SU-DHL-6 (cell line): ENCODE data around the gene ZNF512B.
"Not testable (repeated sequence)": the region's sequence is repeated elsewhere in the genome, so short reads cannot be mapped to it uniquely, and the experiment has no call there.

ENCODE experiments used
- H2AFZ ChIP-seq: fragments of 200-600 bp; sonication (generic); 2 replicates; pipeline ENCODE4 v1.6.1; 2014; ENCODE audit warnings: low read depth, mild to moderate bottlenecking, moderate library complexity, mixed read lengths, antibody characterized with exemption, low read length; ENCODE audit not compliant: severe bottlenecking
- H3F3A ChIP-seq: fragments of 200-600 bp; shearing (Covaris generic); 2 replicates; pipeline ENCODE4 v1.6.0; 2016; ENCODE audit warnings: antibody characterized with exemption, mild to moderate bottlenecking; ENCODE audit not compliant: insufficient read depth
- H3K27ac ChIP-seq: fragments of 200-600 bp; sonication (generic); 2 replicates; pipeline ENCODE4 v1.5.1; 2016; ENCODE audit warnings: low read depth, mild to moderate bottlenecking, low read length, moderate library complexity, mixed read lengths
- H3K27me3 ChIP-seq: fragments of 200-600 bp; sonication (generic), shearing (Covaris generic); 2 replicates; pipeline ENCODE4 v1.6.0; 2014; ENCODE audit warnings: mild to moderate bottlenecking, low read length
- H3K36me3 ChIP-seq: fragments of 200-600 bp; sonication (generic); 2 replicates; pipeline ENCODE4 v1.6.1; 2014; ENCODE audit warnings: mild to moderate bottlenecking, low read length, mixed read lengths
- H3K4me2 ChIP-seq: fragments of 300-600, 200-600 bp; shearing (Covaris generic), sonication (generic); 2 replicates; pipeline ENCODE4 v1.6.0; 2014; ENCODE audit warnings: low read length, low read depth, mild to moderate bottlenecking; ENCODE audit not compliant: poor library complexity, severe bottlenecking
- H3K4me3 ChIP-seq: fragments of 200-600 bp; sonication (generic); 2 replicates; pipeline ENCODE4 v1.5.1; 2014; ENCODE audit warnings: antibody characterized with exemption, low read length, mild to moderate bottlenecking, mixed read lengths; ENCODE audit not compliant: insufficient read depth, poor library complexity, severe bottlenecking
- H3K79me2 ChIP-seq: fragments of 200-600 bp; sonication (generic); 2 replicates; pipeline ENCODE4 v1.6.1; 2014; ENCODE audit warnings: mild to moderate bottlenecking, low read length, moderate library complexity; ENCODE audit not compliant: insufficient read depth
- H3K9ac ChIP-seq: fragments of 200-600 bp; sonication (generic); 2 replicates; pipeline ENCODE4 v1.7.0; 2014; ENCODE audit warnings: mild to moderate bottlenecking, low read length
- H3K9me2 ChIP-seq: fragments of 200-600 bp; sonication (generic); replicated peaks from 2 replicates; pipeline ENCODE4 v1.6.1; 2014; ENCODE audit warnings: low read length; ENCODE audit not compliant: insufficient read depth
- H3K9me3 ChIP-seq: fragments of 200-600 bp; sonication (generic); 2 replicates; pipeline ENCODE4 v1.6.1; 2014; ENCODE audit warnings: low read length, mixed read lengths; ENCODE audit not compliant: insufficient read depth
- H4K20me1 ChIP-seq: fragments of 200-600 bp; sonication (generic); 2 replicates; pipeline ENCODE4 v1.6.1; 2014; ENCODE audit warnings: low read depth, mild to moderate bottlenecking, antibody characterized with exemption, low read length, moderate library complexity, mixed read lengths
- CTCF ChIP-seq: fragments of 200-600 bp; sonication (generic); IDR thresholded peaks from one replicate; pipeline ENCODE4 v1.5.1; 2017; ENCODE audit warnings: antibody characterized with exemption, mild to moderate bottlenecking, low read length, moderate library complexity; ENCODE audit not compliant: insufficient read depth, poor library complexity, severe bottlenecking
- EZH2phosphoT487 ChIP-seq: fragments of 200-600 bp; sonication (generic), shearing (Covaris generic); conservative IDR thresholded peaks from 2 replicates; pipeline ENCODE4 v1.6.1; 2018; ENCODE audit warnings: mild to moderate bottlenecking, antibody characterized with exemption, low read length, moderate library complexity, mixed read lengths

Gene ZNF512B

GRCh38 chr20:63930971-63931553 is 38.7 kb downstream of the ZNF512B start:
- H2AFZ ChIP-seq = no peak overlapping the region
- no peak overlapping the region for H3K4me2 ChIP-seq
- TF ChIP-seq CTCF (no peak), EZH2phosphoT487 (no peak)
- H3K27ac ChIP-seq = no peak overlapping the region
- H3K9me2 ChIP-seq = no peaks in the 10 kb centered on the region
- H3K27me3 ChIP-seq = no peaks in the 10 kb centered on the region
- no peaks in the 10 kb centered on the region for H4K20me1 ChIP-seq
- H3K79me2 ChIP-seq = 0 out of 2 replicates have a peak, but pooled peaks cover 10% of the 10 kb centered on the region
- no peak overlapping the region for H3K4me3 ChIP-seq
- no peaks in the 10 kb centered on the region for H3F3A ChIP-seq
- H3K36me3 ChIP-seq = no peaks in the 10 kb centered on the region
- no peak overlapping the region for H3K9ac ChIP-seq
- H3K9me3 ChIP-seq = no peaks in the 10 kb centered on the region

- H3K4me3 ChIP-seq, H2AFZ ChIP-seq, H3K4me2 ChIP-seq, H3K9me3 ChIP-seq, H3K9ac ChIP-seq, H3K36me3 ChIP-seq, H3K9me2 ChIP-seq, H3F3A ChIP-seq, H4K20me1 ChIP-seq, H3K27me3 ChIP-seq, H3K27ac ChIP-seq: not testable (repeated sequence)
- peaks cover 15% of the 10 kb centered on the region; the same call in 1 of the 2 replicates for H3K79me2 ChIP-seq
Measured at GRCh38 chr20:63929473-63929883, 40.3 kb downstream of the ZNF512B start.

- no peak for TF ChIP-seq CTCF
- TF ChIP-seq EZH2phosphoT487 = no peak
- no peaks in the 10 kb centered on the region for H3K9me3 ChIP-seq
- H3F3A ChIP-seq = no peaks in the 10 kb centered on the region
- H4K20me1 ChIP-seq = no peaks in the 10 kb centered on the region
- H3K36me3 ChIP-seq = no peaks in the 10 kb centered on the region
- H2AFZ ChIP-seq = no peak overlapping the region
- H3K9ac ChIP-seq = no peak overlapping the region
- H3K79me2 ChIP-seq = peaks cover 19% of the 10 kb centered on the region; the same call in 1 of the 2 replicates
- H3K27me3 ChIP-seq = no peaks in the 10 kb centered on the region
- H3K4me2 ChIP-seq = no peak overlapping the region
- no peak overlapping the region for H3K4me3 ChIP-seq
- no peaks in the 10 kb centered on the region for H3K9me2 ChIP-seq
- no peak overlapping the region for H3K27ac ChIP-seq
Measured at GRCh38 chr20:63929071-63929470, 40.7 kb downstream of the ZNF512B start.

GRCh38 chr20:63926298-63926697 is 43.4 kb downstream of the ZNF512B start:
- no peak overlapping the region for H3K27ac ChIP-seq

More at GRCh38 chr20:63926298-63926697, 43.4 kb downstream of the ZNF512B start:
- Histone ChIP-seq H3K79me2 (peaks cover 32% of the 10 kb centered on the region; the same call in 1 of the 2 replicates), H3K9ac (no peak overlapping the region), H3K9me2 (no peaks in the 10 kb centered on the region), H2AFZ (no peak overlapping the region), H3K36me3 (no peaks in the 10 kb centered on the region), H3K4me3 (no peak overlapping the region), H3F3A (no peaks in the 10 kb centered on the region), H4K20me1 (no peaks in the 10 kb centered on the region), H3K4me2 (no peak overlapping the region), H3K9me3 (no peaks in the 10 kb centered on the region), H3K27me3 (no peaks in the 10 kb centered on the region)
- TF ChIP-seq CTCF = no peak
- no peak for TF ChIP-seq EZH2phosphoT487
